ENCODE results near the gene PICALM. TPM values are rescaled to one million over a fixed set of nuclear protein-coding genes. Genes with fewer than 3 reads are reported as not detected.
"Not testable (repeated sequence)": the region's sequence is repeated elsewhere in the genome, so short reads cannot be mapped to it uniquely, and the experiment has no call there.

The PICALM gene
- total RNA-seq, 1 donor from 2014 or later, result 117 TPM

DNA sequence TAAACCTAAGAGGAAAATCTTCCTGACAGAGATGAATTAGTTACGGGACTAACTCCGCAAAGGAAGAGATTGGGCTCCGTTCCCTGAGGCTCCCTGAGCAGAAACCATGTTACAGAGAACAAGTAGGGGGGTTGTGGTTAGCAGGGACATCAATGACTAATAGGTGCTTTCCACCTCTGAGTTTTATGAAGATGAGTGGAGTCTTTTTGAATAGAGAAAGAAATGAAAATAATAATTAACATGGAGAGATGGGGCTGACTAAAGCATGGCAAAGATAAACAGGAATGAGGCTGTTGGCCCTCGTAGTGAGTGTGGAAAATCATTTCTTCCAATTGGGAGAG, 47.5 kb upstream of the PICALM start:
- no peak overlapping the region for H3K4me3 Mint-ChIP-seq (ENCODE audit: unreplicated experiment)
- H3K4me1 Mint-ChIP-seq (ENCODE audit: low read depth, unreplicated experiment), result no peaks in the 10 kb centered on the region
- H3K27me3 Mint-ChIP-seq (ENCODE audit: unreplicated experiment), result peaks cover 1% of the 10 kb centered on the region
- TF ChIP-seq, protein P1, sequence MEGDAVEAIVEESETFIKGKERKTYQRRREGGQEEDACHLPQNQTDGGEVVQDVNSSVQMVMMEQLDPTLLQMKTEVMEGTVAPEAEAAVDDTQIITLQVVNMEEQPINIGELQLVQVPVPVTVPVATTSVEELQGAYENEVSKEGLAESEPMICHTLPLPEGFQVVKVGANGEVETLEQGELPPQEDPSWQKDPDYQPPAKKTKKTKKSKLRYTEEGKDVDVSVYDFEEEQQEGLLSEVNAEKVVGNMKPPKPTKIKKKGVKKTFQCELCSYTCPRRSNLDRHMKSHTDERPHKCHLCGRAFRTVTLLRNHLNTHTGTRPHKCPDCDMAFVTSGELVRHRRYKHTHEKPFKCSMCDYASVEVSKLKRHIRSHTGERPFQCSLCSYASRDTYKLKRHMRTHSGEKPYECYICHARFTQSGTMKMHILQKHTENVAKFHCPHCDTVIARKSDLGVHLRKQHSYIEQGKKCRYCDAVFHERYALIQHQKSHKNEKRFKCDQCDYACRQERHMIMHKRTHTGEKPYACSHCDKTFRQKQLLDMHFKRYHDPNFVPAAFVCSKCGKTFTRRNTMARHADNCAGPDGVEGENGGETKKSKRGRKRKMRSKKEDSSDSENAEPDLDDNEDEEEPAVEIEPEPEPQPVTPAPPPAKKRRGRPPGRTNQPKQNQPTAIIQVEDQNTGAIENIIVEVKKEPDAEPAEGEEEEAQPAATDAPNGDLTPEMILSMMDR (IDR thresholded peaks at IDR 0.05; ENCODE audit: partially characterized antibody, unreplicated experiment), result no peak
- DNase-seq, result no peak
- H3K9me3 Mint-ChIP-seq (ENCODE audit: unreplicated experiment), result no peaks in the 10 kb centered on the region
- no peak overlapping the region for H3K27ac Mint-ChIP-seq (ENCODE audit: unreplicated experiment)
- peaks cover 3% of the 10 kb centered on the region for H3K36me3 Mint-ChIP-seq (ENCODE audit: unreplicated experiment)

DNA sequence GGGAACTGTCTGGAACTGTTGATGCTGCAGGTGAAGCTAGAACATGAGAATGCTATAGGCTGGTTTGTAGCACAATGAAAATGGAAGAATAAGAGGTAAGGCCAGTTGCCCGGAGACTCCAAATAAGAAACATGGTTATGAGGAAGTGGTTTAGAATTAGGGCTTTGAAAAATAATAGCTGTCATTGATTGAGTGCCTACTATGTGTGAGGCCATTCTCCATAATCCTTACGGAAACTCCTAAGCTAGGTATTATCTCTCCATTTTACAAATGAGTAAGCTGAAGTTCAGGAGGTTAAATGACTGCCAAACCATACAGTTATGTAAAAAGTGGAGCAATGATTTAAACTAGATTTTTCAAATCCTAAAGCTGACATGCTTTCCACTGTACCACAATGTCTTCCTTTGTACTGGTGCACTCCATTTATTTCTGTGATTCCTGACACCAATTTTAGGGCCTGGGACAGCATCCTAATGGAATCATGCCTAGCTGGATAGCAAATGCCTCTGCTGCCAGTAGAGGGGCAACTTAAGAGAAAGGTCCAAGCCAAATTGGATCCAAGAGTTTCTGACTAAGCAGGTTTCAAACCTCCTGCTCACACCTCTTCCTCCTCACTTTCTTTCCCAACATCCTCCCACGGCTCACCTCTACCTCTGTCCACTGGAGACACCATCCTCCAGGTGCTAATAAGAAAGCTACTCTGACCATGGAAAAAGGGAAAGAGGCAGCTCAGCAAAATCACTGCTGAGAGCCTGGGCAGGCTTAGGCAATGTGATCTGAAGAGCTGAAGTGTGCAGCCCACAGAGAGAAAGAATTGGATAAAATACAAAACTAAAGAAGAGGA, 46.9 kb upstream of the PICALM start:
- Mint-ChIP-seq H3K27me3 (ENCODE audit: unreplicated experiment) (peaks cover 1% of the 10 kb centered on the region), H3K36me3 (ENCODE audit: unreplicated experiment) (peaks cover 3% of the 10 kb centered on the region), H3K27ac (ENCODE audit: unreplicated experiment) (no peak overlapping the region), H3K4me3 (ENCODE audit: unreplicated experiment) (no peak overlapping the region), H3K9me3 (ENCODE audit: unreplicated experiment) (no peaks in the 10 kb centered on the region), H3K4me1 (ENCODE audit: low read depth, unreplicated experiment) (no peaks in the 10 kb centered on the region)
- DNase-seq, result no peak
- TF ChIP-seq, protein P1 (IDR thresholded peaks at IDR 0.05; ENCODE audit: partially characterized antibody, unreplicated experiment), result no peak

DNA sequence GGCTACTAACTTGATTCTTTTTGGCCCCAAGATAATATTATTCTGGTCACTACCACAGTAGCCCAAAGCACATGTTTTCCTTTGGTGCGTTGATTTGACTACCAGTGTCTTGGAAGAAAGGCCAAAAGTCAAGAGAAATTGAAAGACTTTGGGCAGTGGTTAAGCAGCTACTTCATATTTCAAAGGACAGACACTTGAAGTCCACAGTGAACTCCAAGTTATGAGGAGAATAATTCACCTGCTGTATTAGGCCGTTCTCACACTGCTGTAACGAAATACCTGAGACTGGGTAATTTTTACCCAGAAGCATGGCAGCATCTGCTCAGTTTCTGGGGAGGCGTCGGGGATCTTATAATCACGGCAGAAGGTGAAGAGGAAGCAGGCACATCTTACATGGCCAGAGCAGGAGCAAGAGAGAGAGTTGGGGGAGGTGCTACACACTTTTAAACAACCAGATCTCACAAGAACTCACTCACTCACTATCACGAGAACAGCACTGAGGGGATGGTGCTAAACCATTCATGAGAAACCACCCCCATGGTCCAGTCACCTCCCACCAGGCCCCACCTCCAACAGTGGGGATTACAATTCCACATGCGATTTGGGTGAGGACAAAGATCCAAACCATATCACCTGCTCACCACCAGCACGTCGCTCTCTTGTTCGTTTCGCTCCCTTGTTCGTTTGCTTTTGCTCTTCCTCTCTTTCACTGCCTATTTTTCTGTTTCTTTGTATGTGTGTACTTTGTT, 40.2 kb upstream of the PICALM start:
- Mint-ChIP-seq H3K9me3 (ENCODE audit: unreplicated experiment) (no peaks in the 10 kb centered on the region), H3K4me1 (ENCODE audit: low read depth, unreplicated experiment) (no peaks in the 10 kb centered on the region), H3K36me3 (ENCODE audit: unreplicated experiment) (peaks cover 3% of the 10 kb centered on the region), H3K4me3 (ENCODE audit: unreplicated experiment) (no peak overlapping the region), H3K27ac (ENCODE audit: unreplicated experiment) (no peak overlapping the region), H3K27me3 (ENCODE audit: unreplicated experiment) (no peaks in the 10 kb centered on the region)
- TF ChIP-seq, protein P1 (IDR thresholded peaks at IDR 0.05; ENCODE audit: partially characterized antibody, unreplicated experiment), result no peak
- DNase-seq, result no peak

DNA sequence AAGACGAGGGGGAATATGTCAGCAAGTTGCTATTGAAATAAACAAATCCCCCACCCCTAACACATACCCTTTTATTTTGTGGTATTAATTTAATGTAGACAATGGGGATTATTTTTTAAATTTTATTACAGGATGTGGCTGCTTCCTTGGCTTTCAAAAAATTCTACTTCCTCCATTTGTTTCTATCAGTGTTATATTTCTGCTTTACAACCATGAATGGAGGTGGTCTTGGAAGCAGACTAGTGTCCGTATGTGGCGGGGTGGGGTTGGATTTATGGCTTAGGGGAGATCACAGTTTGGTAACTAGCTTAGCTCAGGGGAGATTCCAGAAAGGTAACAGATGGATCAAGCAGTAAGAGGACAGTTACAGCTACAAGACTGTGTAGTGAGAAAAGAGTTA, 39.3 kb upstream of the PICALM start:
- Mint-ChIP-seq H3K9me3 (ENCODE audit: unreplicated experiment) (no peaks in the 10 kb centered on the region), H3K4me1 (ENCODE audit: low read depth, unreplicated experiment) (no peaks in the 10 kb centered on the region), H3K36me3 (ENCODE audit: unreplicated experiment) (peaks cover 3% of the 10 kb centered on the region), H3K27ac (ENCODE audit: unreplicated experiment) (no peak overlapping the region), H3K4me3 (ENCODE audit: unreplicated experiment) (no peak overlapping the region), H3K27me3 (ENCODE audit: unreplicated experiment) (no peaks in the 10 kb centered on the region)
- TF ChIP-seq, protein P1 (IDR thresholded peaks at IDR 0.05; ENCODE audit: partially characterized antibody, unreplicated experiment), result no peak
- no peak for DNase-seq

DNA sequence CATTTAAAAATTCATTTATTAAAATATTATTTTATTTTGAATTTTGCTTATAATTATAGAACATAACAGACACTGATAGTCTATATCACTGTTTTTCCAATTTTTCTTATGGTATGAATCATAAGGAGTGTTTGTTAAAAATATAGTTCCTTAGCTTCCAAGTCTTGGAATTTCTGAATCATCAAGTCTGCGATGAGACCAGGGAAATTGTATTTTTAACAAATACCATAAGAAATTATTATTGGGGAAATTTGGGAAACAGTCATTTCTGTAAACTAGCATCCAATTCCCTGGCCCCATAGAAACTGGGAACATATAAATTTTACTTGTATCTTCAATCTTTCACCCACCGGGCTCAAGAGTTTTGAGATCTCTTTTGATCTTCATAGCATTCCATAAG, 38.0 kb upstream of the PICALM start:
- H3K27me3 Mint-ChIP-seq (ENCODE audit: unreplicated experiment), result no peaks in the 10 kb centered on the region
- no peak for DNase-seq
- TF ChIP-seq, protein P1 (IDR thresholded peaks at IDR 0.05; ENCODE audit: partially characterized antibody, unreplicated experiment), result no peak
- no peaks in the 10 kb centered on the region for H3K9me3 Mint-ChIP-seq (ENCODE audit: unreplicated experiment)
- no peak overlapping the region for H3K27ac Mint-ChIP-seq (ENCODE audit: unreplicated experiment)
- no peak overlapping the region for H3K4me3 Mint-ChIP-seq (ENCODE audit: unreplicated experiment)
- no peaks in the 10 kb centered on the region for H3K4me1 Mint-ChIP-seq (ENCODE audit: low read depth, unreplicated experiment)
- H3K36me3 Mint-ChIP-seq (ENCODE audit: unreplicated experiment), result no peaks in the 10 kb centered on the region

DNA sequence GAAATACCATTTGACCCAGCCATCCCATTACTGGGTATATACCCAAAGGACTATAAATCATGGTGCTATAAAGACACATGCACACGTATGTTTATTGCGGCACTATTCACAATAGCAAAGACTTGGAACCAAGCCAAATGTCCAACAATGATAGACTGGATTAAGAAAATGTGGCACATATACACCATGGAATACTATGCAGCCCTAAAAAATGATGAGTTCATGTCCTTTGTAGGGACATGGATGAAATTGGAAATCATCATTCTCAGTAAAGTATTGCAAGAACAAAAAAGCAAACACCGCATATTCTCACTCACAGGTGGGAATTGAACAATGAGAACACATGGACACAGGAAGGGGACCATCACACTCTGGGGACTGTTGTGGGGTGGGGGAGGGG, 37.1 kb upstream of the PICALM start:
- not testable (repeated sequence) for DNase-seq; H3K36me3 Mint-ChIP-seq (ENCODE audit: unreplicated experiment); H3K27me3 Mint-ChIP-seq (ENCODE audit: unreplicated experiment); H3K4me1 Mint-ChIP-seq (ENCODE audit: low read depth, unreplicated experiment); H3K27ac Mint-ChIP-seq (ENCODE audit: unreplicated experiment); H3K9me3 Mint-ChIP-seq (ENCODE audit: unreplicated experiment); H3K4me3 Mint-ChIP-seq (ENCODE audit: unreplicated experiment)

DNA sequence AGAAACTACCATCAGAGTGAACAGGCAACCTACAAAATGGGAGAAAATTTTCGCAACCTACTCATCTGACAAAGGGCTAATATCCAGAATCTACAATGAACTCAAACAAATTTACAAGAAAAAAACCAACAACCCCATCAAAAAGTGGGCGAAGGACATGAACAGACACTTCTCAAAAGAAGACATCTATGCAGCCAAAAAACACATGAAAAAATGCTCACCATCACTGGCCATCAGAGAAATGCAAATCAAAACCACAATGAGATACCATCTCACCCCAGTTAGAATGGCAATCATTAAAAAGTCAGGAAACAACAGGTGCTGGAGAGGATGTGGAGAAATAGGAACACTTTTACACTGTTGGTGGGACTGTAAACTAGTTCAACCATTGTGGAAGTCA, 36.7 kb upstream of the PICALM start:
- not testable (repeated sequence) for DNase-seq; H3K4me3 Mint-ChIP-seq (ENCODE audit: unreplicated experiment); H3K4me1 Mint-ChIP-seq (ENCODE audit: low read depth, unreplicated experiment); H3K9me3 Mint-ChIP-seq (ENCODE audit: unreplicated experiment); H3K27me3 Mint-ChIP-seq (ENCODE audit: unreplicated experiment); H3K27ac Mint-ChIP-seq (ENCODE audit: unreplicated experiment); H3K36me3 Mint-ChIP-seq (ENCODE audit: unreplicated experiment)

Data from glutamatergic neuron (in vitro differentiated cells).